GM19463 (cell line): ENCODE results near the gene IFNLR1.
"Not testable (repeated sequence)": the region's sequence is repeated elsewhere in the genome, so short reads cannot be mapped to it uniquely, and the experiment has no call there.

Experiments
- ATAC-seq: cut with Tn5 transposase; IDR thresholded peaks from one replicate; pipeline ENCODE4 v1.9.1; 2021; ENCODE audit warnings: mild to moderate bottlenecking, moderate library complexity; ENCODE audit not compliant: unreplicated experiment

Gene IFNLR1

DNA sequence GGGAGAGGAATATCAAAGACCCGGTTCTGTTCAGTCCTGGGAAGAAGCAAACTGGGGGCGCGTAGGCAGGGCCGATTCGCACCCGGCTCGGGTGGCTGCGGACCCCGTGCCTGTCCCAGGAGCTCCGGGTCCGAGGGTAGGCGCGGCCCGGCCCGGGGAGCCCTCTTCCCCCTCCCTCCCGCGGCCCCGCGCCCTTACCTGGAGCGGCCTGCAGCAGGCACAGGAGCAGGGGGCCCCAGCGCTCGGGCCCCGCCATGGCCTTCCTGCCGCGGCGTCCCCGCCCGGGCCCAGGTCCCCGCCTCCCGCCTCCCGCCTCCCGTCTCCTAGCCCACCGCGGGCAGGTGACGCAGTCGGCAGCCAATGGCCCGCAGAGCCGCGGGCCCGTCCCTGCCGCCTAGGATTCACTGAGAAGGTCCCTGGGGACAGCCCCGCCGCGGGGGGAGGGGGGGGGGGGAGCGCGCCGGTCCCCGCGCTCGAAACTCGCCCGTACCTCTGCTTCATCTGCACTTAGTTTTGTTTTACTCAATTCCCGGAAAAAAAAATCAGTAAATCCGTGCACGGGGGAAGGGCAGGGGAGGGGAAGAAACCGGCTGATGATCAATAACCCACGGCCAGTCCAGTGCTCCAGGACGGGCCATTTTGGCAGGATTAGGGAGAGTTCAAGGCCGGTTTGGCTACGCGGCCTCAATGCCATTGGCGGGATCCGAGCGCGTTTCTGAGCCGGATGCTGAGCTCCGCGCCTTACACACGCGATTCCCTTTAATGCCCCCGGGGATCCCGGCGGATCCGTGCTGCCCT is at the start of gene IFNLR1:
Gene IFNLR1, minus strand, starts transcription at position 297 of the 798 bp plus-strand sequence. Its CDS starts 41 bp downstream, at position 256.
- ATAC-seq: no peak

- no peak for ATAC-seq
Measured at GRCh38 chr1:24235921-24236788, 49.1 kb upstream of the IFNLR1 start.

- ATAC-seq: no peak
Measured at GRCh38 chr1:24233684-24234600, 46.9 kb upstream of the IFNLR1 start.

GRCh38 chr1:24231701-24232100 is 44.6 kb upstream of the IFNLR1 start:
- ATAC-seq: no peak

DNA sequence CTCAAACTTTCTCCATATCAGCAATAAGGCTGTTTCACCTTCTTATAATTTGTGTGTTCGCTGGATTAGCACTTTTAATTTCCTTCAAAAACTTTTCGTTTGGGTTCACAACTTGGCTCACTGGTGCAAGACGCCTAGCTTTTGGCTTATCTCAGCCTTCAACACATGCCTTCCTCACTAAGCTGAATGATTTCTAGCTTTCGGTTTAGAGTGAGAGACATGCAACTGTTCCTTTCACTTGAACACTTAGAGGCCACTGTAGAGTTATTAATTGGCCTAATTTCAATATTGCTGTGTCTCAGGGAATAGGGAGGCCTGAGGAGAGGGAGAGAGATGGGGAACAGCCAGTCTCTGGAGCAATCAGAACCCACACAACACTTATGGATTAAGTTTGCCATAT is 41.2 kb upstream of the IFNLR1 start:
- no peak for ATAC-seq

- no peak for ATAC-seq
Measured at GRCh38 chr1:24226749-24227148, 39.7 kb upstream of the IFNLR1 start.

GRCh38 chr1:24224761-24225160 is 37.7 kb upstream of the IFNLR1 start:
- ATAC-seq: no peak

DNA sequence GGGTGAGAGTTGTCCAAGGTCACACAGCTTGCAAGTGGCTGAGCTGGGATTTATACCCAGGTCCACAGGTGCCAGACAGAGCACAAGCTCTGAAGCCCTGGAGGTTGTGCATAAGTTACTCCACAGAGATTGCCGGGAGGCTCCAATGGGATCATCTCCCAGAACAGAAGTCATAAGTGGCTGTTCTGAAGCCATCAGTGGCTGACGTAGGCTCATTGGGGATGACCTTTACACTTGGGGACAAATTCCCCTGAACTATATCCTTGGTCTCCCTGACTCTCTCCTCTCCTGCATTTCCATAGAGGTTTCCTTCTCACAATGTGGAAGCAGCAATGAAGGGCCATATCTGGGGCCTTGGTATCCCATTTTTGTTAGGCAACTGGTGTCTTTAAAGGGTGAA is 37.0 kb upstream of the IFNLR1 start:
- no peak for ATAC-seq

DNA sequence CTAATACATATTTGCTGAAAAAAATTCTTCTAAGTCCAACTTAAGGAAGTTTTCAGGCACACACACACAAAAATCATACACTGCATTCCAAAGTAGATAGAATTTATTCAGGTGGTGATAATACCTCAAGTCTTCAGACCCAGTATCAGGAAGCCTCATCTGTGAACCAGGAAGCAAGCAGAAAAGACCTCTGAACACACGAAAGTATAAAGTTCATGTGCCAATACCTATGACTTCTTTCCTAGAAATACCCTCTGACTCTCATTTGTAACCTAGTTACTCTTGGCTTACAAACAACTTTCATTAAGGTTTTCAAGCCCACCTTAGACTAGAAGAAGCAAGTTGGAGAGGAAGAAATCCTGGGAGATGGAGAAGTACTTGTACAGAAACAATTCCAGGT is 35.7 kb upstream of the IFNLR1 start:
- no peak for ATAC-seq

DNA sequence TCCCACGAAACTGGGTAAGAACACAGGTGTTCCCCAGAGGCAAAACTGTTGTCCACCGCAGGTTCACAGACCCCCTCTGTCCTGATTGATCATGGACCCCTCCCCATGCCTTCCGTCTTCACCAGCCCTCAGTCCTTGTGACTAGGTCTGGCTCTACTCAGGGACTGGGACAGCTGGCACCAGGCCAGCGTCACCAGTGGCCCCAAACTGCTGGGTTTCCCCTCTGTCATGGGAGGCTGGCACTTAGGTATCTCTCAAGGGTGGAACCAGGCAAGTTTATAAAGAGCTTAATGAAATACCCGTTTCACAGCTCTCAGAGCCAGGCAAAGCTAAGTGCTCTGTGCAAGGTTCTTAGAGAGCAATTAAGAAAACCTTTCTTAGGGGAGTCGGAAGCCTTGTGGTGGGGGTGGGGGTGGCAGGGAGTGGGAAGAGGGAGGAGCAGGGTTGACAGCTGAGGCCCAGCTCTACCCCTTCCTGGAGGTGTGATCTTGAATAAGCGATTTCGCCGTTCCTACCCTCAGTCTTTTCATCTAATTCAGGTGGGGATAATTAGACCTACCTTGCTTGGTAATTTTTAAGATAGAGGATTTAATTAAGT is 35.0 kb upstream of the IFNLR1 start:
- ATAC-seq: no peak

DNA sequence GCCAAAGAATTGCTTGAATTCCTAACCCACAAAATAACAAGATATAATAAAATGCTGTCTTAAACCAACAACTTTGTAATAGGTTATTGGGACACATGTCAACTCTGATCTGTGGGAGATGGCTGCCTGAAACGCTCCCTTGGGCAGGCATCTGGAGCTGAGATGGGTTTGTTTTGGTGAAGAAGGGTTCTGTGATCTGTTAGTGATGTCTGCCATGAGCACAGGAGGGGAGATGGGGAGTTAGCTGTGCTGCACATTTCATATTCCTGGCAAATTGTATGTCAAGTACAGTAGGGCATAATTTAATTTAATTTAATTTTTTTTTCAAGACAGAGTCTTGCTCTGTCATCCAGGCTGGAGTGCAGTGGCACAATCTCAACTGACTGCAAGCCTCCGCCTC is 34.2 kb upstream of the IFNLR1 start:
- ATAC-seq: no peak

- no peak for ATAC-seq
Measured at GRCh38 chr1:24216276-24217074, 29.4 kb upstream of the IFNLR1 start.

DNA sequence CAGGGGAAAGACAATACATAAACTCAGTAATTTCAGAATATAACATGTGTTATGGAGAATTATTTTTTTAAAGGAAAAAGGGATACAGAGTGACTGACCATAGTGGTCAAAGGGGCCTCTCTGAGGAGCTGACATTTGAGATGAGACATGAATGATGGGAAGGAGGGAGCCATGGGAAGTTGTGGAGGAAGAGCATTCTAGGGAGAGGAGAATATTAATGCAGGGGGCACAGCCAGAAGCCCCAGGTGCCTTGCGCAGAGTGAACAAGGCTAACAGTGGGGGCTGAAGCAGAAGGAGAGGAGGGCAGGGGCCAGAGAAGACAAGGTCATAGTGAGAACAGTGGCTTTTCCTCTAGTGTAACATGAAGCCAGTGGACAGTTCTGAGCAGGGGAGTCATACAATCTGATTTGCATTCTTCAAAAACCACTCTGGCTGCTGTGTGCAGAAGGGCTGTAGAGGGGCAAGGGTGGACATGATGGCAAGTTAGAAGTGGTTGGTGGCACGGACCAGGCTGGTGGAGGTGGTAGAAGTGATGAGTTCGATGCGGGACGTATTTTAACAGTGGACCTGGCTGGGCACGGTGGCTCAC is 28.2 kb upstream of the IFNLR1 start:
- no peak for ATAC-seq

GRCh38 chr1:24212376-24212775 is 25.3 kb upstream of the IFNLR1 start:
- ATAC-seq: no peak

- no peak for ATAC-seq
Measured at GRCh38 chr1:24210195-24210627, 23.1 kb upstream of the IFNLR1 start.

- no peak for ATAC-seq
Measured at GRCh38 chr1:24209097-24209496, 22.0 kb upstream of the IFNLR1 start.

DNA sequence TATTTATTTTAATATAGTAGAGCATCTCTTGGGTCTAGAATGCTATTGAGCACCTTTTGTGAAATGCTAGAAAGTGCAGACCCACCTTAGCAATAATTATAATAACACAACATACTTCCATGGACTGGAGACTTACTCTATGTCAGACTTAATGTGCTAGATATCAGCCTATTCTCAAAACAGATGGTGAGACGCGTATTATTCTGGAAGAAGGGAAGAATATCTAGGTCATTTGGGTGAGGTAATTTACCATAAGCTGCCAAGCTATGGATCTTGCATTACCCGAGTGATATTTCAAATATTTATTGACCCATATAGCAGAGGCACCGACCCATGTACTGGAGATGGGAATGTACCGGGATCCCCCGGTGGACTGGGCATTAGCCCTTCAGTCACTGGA is 20.6 kb upstream of the IFNLR1 start:
- ATAC-seq: no peak

DNA sequence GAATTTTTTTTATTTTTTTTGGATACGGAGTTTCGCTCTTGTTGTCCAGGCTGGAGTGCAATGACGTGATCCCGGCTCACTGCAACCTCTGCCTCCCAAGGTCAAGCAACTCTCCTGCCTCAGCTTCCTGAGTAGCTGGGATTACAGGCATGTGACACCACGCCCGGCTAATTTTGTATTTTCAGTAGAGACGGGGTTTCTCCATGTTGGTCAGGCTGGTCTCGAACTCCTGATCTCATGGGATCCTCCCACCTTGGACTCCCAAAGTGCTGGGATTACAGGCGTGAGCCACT is 20.3 kb upstream of the IFNLR1 start:
- ATAC-seq: not testable (repeated sequence)

GRCh38 chr1:24206516-24207394 is 19.7 kb upstream of the IFNLR1 start:
- no peak for ATAC-seq
